ENCODE data around the gene VIPR1.

Gene VIPR1

DNA sequence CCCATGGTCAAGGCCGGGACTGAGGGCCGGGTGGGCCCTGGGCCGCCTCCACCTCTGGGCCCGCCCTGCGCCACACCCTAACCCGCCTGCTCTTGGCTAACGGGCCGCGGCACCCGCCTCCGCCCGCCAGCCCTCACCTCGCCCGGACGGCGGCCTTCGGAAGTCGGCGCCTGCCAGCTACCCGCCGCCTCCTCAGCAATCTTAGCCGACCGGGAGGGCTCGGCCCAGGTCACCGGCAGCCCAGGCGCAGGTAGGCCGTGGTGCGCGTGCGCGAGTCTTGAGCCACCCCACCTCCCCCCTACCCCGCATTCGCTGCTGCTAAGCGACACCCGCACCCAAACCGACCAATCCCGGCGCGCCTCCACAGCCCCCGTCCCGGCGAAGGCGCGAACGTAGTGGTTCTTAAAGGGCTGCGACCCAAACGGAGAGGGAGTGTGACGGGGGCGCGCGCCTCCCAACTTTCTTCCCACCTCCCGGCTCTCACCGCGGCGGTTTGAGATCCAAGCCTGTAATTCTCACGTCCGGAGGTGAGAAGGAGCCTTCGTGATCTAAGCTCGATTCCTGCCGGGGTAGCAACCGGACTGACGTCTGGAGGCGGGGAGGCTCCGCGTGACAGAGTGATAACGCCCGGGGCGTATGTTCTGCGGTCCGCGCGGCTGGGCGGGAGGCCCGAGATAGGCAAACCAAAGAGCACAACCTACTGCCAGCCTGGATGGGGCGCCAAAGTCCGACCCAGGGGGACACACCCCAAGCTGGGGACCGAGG, 79.4 kb downstream of the VIPR1 start, which contains the start of gene SEC22C:
Gene SEC22C (minus strand): TSS at position 259 of the 765 bp plus-strand sequence. CDS start 12,921 bp downstream, outside the sequence.
- peak; percentile 89 for DNase-seq

DNA sequence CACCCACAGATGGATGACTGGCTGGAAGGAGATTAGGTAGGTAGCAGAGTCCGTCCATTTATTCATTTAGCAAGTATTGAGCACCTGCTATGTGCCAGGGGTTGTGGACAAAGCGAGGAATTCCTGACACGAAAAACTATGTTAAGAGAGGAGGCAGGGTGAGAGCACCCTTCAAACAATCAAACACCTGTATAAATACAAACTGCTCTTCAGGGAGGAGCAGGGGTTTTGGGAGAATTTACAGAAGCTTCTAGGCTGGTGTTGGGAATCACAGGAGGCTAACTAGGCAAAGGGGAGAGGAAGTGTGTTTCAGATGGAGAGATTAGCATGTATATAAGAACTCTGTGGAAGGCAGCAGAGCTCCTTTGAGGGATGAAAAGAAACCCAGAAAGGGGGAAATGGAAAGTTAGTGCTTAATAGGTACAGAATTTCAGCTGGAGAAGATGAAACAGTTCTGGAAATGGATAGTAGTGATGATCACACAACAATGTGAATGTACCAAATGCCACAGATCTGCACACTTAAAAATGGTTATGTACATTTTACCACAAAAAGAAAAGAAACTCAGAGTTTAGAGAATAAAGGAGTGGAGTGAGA, 80.1 kb downstream of the VIPR1 start:
- DNase-seq = no peak

Measured in GDM1 (cell line).